Smooth muscle cell of the brain vasculature (primary cell): ENCODE data around the gene NPIPB9.
"Not testable (repeated sequence)": the region's sequence is repeated elsewhere in the genome, so short reads cannot be mapped to it uniquely, and the experiment has no call there.

ENCODE experiments used
- DNase-seq: peaks from one replicate; pipeline ENCODE4 v3.0.0-alpha.2; 2012; ENCODE audit warnings: low read depth, low spot score

The NPIPB9 gene

DNA sequence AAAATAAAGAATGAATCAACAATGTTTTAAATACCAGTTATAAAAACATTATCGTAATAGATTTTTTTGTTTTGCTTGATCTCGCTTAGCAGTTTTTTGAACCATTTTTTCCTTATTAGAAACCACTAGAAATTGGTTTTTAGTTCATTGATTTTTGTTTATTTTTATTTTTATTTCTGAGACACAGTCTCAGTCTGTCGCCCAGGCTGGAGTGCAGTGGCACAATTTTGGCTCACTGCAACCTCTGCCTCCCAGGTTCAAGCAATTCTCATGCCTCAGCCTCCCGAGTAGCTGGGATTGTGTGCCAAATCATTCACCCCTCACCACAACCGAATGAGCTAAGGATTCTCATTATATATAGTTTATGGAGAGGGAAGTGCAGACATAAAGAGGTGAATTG, at the start of gene NPIPB9:
Gene NPIPB9, plus strand, starts transcription at position 301 of the 400 bp plus-strand sequence.
- not testable (repeated sequence) for DNase-seq

- DNase-seq: not testable (repeated sequence)
Observed at GRCh38 chr16:28704246-28704645, 47.3 kb upstream of the NPIPB9 start.

DNA sequence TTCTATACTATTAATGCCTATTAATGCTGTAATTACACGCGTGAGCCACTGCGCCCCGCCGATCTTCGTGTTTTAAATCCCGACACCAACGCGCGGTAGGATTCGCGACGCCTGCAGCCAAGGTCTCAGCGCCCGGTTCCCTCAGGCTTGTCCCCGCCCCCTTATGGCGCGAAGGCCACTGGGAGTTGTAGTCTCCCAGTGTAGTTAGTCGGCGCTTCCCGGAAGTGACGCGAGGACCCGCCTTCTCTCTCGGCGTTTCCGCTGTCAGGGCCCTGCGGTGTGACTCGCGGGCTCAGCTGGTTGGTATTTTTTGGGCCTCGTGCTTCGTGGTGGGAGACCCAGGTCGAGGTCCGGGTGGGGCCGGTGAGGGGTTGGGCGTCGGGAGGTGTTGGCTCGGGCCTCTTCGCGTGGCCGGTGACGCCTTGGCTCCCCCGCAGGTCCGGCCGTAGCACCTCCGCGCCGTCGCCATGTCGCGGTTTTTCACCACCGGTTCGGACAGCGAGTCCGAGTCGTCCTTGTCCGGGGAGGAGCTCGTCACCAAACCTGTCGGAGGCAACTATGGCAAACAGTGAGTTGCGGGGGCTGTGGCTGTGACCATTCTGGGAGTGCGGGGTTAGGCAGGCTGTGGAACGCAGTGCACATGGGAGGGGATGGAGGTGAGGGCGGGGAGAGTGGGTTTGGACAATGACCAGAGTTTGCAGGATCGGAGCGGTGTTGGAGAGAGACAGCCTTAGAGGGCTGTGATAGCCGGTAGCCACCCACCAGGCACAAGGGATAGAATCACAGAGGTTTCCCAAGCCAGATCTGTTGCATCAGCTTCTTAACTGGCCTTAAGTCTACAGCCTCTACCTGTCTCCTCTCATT, 40.1 kb upstream of the NPIPB9 start, which contains the start of gene EIF3C:
Gene EIF3C, plus strand, starts transcription at position 245 of the 864 bp plus-strand sequence. Its CDS starts 223 bp downstream, at position 468.
- not testable (repeated sequence) for DNase-seq

DNA sequence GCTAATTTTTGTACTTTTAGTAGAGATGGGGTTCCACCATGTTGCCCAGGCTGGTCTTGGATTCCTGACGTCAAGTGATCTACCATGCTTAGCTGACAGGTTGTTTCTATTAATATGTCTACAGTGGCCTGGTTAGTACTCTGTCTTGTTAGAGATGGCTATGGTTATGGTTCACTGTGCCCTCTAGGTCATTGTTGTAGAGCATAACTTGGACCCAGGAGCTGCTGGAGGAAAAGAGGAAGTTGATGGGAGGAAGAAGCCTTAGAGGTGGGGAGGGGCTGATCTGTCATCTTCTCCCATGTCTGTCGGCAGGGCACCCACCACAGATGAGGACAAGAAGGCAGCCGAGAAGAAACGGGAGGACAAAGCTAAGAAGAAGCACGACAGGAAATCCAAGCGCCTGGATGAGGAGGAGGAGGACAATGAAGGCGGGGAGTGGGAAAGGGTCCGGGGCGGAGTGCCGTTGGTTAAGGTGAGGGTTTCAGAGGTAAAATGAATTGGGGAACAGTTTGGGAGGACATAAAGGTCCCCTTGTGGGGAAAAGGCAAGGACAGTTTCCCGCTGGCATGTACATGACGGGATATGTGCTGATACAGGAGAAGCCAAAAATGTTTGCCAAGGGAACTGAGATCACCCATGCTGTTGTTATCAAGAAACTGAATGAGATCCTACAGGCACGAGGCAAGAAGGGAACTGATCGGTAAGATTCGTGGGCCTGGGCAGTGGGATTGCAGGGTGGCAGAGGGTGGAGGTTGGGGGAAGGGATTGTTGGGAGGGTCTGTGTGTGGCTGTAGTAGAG, 28.5 kb upstream of the NPIPB9 start:
- not testable (repeated sequence) for DNase-seq

DNA sequence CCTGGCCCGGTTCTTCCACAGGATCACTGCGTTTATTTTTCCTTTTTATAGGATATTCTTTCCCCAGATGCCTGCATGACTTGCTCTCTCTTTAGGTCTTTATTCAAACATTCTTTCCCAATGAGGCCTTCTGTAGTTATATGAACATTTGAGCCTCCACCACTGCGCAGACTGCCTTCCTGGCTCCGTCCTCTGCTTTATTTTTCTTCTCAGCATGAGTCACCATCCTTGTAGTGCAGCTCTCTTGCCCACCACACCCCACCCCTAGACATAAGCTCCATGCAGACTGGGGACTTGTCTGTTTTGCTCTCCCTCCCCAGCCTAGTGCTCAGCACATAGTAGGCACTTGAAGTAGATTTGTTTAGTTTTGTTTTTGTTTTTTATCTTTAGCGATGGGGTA, 20.3 kb upstream of the NPIPB9 start:
- DNase-seq: not testable (repeated sequence)

- not testable (repeated sequence) for DNase-seq
Observed at GRCh38 chr16:28732455-28733124, 19.0 kb upstream of the NPIPB9 start.

- DNase-seq: not testable (repeated sequence)
Observed at GRCh38 chr16:28739787-28740186, 11.8 kb upstream of the NPIPB9 start.

GRCh38 chr16:28740631-28741030, 11.0 kb upstream of the NPIPB9 start:
- DNase-seq: not testable (repeated sequence)

DNA sequence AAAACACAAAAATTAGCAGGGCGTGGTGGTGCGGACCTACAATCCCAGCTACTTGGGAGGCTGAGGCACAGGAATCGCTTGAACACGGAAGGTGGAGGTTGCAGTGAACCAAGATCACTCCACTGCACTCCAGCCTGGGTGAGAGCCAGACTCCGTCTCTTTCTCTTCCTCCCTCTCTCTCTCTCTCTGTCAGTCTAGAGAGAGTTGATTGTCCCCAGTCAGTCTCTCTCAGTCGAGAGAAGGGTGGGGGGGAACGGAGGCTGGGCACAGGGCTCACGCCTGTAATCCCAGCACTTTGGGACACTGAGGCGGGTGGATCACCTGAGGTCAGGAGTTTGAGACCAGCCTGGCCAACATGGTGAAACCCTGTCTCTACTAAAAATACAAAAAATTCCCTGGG, 10.3 kb upstream of the NPIPB9 start:
- not testable (repeated sequence) for DNase-seq

GRCh38 chr16:28746618-28747350, 4.8 kb upstream of the NPIPB9 start:
- DNase-seq: not testable (repeated sequence)

DNA sequence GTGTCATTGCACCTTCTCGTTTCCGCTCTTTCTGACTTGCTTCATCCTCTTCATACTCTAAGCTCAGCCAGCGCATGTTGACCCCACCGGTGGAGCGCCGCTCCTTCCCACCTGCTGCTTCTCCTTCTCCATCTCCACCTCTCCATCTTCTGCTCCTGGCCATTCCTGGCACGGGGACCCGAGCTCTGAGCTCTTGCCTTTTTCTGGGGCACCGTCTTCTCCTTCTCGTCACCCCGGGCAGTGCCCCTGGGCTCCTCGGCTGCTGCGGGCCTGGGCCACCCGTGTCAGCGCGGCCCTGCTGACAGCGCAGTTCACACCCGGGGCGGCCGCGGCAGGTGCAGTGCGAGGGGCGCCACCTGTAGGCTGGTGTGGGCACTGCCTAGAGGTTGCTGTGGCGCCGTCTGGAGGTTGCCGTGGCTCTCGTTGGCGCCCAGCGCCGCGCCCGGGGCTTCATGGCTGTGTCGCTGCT, 1.6 kb upstream of the NPIPB9 start:
- DNase-seq: not testable (repeated sequence)

GRCh38 chr16:28750469-28751067, 1.0 kb upstream of the NPIPB9 start:
- not testable (repeated sequence) for DNase-seq

- not testable (repeated sequence) for DNase-seq
Observed at GRCh38 chr16:28781697-28782096, 30.1 kb downstream of the NPIPB9 start.

DNA sequence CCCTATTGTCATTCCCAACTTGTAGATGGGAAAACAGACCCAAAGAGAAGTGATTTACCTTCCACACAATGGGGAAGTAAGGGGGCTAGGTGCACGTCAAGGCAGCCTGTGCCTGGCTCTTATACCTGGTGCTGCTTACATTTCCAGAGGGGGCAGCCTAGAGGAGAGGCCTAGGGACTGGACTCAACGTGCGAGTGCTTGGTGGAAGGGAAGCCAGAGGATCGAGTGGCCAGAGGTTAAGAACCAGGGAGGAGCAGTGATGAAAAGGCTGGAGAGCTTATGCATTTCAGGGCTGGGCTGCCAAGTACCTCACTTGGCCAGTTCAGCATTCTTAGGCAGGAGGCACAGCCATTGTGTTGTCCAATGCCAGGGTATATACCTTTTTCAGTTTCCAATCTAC, 30.8 kb downstream of the NPIPB9 start:
- DNase-seq: not testable (repeated sequence)

DNA sequence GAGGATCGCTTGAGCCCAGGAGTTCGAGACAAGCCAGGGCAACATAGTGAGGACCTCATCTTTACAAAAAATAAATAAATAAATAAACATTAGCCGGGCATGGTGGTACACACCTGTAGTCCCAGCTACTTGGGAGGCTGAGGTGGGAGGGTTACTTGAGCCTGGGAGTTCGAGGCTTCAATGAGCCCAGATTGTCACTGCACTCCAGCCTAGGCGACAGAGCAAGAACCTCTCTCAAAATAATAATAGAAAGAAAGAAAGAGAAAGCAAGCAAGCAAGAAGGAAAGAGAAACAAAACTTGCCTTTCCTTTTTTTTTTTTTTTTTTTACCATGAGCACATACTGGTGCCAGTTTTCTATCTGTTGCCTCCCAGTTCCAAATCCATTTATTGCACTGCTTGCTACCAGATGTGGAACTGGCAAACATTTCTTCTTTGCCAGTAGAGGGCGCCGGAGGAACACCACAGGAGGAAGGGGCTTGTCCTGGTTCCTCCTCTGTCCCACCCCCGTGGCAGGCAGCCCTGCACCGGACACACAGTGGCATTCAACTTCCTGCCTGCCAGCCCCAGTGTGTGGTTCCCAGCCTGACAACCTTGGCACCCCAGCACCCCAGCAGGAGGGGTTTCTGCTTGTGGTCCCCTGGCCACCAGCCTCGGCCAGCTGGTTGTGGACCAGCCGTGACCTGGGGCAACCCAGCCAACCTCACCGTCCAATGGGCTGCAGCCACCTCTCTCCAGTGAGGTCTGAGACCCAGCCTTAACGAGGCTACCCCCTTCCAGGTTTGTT, 50.8 kb downstream of the NPIPB9 start:
- DNase-seq: peak; percentile 61

GRCh38 chr16:28807445-28808120, 56.0 kb downstream of the NPIPB9 start:
- not testable (repeated sequence) for DNase-seq

DNA sequence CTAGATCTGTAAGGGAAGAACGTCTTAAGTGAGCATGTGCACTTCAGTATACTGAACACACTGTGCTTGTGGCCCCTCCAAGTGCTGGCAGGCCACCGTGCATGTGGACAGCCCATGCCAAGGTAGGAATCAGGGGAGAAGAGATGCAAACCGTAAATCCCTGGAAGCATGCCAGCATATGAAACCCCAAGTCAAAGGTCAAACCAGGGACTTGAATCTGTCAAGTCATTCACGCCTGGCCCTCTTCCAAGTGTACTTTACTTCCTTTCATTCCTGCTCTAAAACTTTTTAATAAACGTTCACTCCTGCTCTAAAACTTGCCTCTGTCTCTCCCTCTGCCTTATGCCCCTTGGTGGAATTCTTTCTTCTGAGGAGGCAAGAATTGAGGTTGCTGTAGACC, 68.4 kb downstream of the NPIPB9 start:
- no peak for DNase-seq

- DNase-seq: not testable (repeated sequence)
Observed at GRCh38 chr16:28820546-28820945, 69.0 kb downstream of the NPIPB9 start.

GRCh38 chr16:28821874-28822519, 70.4 kb downstream of the NPIPB9 start:
- DNase-seq: no peak
